GM12801 (cell line): ENCODE measurements around the gene HCFC1R1.

Experiments used
- TF ChIP-seq, protein P1 (sequence below): IDR thresholded peaks from one replicate; pipeline ENCODE4 v1.5.1; 2011; ENCODE audit warnings: control low read depth; ENCODE audit not compliant: insufficient read length; ENCODE audit errors: extremely low read depth

Gene HCFC1R1

DNA sequence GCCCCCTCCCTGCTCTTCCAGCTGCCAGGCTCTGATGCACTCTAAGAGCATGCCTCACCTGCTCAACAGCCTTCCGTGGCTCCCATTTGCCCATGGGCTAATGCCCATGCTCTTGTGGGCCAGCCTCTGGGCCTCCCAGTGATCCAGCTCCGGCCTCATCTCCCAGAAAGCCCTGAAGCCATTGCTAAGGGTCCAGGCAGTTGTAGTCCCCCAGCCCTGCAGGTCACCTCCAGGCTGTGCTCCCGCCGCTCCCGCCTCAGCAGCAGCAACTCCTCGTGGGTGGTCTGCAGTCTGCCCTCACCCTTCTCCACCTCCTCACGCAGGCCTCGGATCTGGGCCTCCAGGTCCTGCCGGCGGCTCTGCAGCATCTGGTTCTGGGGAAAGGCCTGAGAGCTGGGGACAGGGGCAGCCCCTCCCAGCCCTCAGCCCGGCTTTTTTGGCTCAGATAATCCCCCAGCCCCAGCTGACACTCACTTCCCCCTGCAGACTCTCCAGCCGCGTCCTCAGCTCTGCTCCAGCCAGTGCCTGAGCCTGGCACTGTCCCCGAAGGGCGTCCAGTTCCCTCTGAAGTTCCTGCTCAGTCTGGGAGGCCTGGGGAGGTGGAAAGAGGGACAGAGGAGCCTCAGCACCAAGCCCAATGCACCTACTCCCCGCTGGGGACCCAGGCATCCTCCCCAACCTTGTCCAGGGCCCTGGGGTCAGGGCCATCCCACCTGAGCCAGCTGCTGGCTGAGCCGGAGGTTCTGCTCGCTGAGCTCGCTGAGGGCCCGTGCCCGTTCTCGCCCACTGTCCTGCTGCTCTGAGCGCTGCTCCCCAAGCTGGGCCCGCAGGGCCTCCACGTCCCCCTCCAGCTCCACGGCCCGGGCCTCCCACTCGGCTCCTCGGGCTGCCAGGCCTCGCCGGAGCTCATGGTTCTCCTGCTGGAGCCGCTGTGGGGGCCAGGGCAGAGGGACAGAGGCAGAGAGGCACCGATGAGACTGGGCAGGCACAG lies 6.8 kb upstream of the HCFC1R1 start:
- TF ChIP-seq, protein P1, sequence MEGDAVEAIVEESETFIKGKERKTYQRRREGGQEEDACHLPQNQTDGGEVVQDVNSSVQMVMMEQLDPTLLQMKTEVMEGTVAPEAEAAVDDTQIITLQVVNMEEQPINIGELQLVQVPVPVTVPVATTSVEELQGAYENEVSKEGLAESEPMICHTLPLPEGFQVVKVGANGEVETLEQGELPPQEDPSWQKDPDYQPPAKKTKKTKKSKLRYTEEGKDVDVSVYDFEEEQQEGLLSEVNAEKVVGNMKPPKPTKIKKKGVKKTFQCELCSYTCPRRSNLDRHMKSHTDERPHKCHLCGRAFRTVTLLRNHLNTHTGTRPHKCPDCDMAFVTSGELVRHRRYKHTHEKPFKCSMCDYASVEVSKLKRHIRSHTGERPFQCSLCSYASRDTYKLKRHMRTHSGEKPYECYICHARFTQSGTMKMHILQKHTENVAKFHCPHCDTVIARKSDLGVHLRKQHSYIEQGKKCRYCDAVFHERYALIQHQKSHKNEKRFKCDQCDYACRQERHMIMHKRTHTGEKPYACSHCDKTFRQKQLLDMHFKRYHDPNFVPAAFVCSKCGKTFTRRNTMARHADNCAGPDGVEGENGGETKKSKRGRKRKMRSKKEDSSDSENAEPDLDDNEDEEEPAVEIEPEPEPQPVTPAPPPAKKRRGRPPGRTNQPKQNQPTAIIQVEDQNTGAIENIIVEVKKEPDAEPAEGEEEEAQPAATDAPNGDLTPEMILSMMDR = no peak

DNA sequence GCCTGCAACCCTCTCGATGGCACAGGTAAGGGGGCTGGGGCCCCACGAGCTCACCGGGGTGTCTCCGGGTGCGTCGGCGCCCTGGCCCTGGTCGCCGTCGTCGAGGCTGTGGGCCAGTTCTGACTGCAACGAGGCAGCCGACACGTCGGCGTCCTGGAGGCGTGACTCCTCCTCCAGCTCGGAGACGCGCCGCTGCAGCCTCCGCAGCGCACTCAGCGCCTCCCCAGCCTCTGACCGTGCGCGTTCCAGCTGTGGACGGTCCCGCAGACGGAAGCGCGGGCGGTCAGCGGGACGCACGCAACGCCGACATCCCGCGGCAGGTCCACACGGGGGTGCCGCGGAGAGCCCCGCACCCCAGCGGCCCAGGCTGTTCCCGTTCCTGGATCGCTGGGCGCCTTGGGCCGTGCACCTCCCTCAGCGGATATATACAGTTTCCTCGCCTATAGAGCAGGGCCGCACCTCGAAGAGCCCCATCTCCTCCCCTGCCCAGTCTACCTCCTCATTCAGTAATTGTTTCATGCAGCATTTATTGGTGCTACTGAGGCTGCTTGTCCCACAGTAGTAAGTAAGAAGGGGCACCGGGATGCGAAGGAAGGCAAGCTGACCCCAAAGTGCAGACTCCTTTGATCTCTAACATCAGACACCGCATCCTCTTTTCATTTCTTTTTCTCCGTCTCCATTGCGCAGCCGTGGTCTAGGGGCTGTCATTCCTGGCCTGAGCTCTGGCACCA lies 5.9 kb upstream of the HCFC1R1 start:
- TF ChIP-seq, protein P1 = no peak

DNA sequence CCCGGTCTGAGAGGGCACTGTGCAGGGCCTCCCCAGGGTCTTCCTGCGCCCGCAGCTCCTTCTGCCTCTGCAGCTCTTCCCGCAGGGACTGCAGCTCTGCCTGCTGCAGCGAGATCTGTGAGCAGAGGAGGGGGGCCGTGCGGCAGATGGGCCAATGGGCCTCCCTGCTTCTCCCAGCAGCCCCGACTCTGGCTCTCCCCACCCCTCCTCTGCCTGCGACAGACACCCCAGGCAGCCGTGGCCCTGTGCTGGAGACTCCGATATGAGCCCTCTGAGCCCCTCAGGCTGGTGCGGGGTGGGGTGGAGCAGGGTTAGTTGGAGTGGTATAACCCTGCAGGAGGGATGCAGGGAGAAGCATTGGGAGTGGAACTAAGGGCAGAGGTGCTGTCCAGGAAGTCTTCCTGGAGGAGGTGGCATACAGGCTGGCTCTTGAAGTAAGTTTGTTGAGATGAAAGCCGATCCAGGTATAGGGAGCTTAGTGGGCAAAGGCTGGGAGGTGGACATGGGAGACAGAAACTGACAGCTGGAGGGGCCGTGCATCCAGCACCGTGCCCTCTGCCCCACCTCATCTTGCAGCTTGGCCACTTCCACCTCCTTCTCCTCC lies 5.1 kb upstream of the HCFC1R1 start:
- TF ChIP-seq, protein P1 = no peak

DNA sequence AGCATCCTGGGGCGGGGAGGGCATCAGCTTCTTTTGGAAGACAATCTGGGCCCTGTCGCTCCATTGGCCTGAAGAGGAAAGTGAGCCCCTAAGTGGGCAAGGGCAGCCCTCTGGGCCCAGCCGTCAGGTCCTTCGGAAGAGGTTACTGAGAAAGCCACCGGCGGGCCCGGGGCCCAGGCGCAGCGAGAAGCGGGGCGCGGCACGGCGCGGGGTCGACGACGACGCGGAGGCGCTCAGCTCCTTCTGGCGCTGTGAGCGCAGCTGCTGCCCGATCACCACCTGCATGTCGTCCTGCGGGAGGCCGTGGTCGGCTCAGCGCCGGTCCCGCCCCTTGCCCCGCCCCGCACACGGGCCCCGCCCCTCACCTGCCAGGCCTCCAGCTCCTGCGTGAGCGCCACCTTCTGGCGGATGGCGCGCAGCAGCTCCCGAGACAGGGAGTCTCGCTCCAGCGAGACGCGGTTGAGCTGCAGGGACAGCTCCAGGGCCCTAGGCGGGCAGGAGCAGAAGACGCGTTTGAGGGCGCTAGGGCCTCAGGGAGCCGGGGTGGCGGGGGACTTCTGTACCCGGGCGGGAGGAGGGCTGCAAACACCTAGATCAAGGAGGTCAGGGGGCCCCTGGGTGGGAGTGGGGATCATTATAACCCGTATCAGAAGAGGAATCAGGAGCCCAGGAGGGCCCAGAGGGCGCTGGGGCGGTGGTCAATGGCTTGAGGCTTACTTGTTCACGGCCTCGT lies 4.4 kb upstream of the HCFC1R1 start:
- TF ChIP-seq, protein P1 = no peak

DNA sequence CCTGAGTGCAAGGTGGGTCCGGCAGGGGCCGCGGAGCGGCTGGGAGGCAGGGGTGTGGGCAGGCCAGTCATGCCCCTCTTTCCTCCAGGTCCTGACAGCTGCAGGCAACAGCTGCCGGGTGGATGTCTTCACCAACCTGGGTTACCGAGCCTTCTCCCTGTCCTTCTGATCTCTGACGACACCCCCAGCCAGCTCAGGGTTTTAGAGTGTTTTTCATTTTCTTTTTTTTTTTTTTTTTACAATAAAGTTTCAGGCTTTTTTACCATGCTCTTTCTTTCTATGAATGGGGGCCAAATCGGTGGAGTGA lies 3.7 kb upstream of the HCFC1R1 start:
- TF ChIP-seq, protein P1 = no peak

DNA sequence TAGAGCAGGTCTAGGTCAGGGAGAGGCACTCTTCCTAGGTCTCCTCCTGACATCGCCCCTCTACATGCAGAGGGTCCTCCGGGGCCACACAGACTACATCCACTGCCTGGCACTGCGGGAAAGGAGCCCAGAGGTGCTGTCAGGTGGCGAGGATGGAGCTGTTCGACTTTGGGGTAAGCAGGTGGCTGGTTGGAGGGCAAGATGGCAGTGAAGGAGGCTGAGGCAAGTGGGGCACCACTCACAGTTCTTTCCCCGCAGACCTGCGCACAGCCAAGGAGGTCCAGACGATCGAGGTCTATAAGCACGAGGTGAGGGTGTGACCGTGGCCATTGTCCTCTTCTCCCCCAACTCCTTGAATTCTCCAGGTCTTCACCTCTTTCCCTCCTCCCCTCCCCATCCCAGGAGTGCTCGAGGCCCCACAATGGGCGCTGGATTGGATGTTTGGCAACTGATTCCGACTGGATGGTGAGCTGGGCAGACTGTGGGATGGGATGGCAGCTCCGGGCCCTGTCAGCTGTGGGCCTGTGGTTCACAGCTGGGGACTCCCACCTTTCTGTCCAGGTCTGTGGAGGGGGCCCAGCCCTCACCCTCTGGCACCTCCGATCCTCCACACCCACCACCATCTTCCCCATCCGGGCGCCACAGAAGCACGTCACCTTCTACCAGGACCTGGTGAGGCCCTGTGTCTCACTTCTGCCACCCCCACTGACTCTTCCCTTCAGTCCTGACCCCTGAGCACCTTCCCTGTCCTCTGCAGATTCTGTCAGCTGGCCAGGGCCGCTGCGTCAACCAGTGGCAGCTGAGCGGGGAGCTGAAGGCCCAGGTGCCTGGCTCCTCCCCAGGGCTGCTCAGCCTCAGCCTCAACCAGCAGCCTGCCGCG lies 3.1 kb upstream of the HCFC1R1 start:
- TF ChIP-seq, protein P1 = no peak
